ENCODE measurements around the gene FUT3.
"Not testable (repeated sequence)": the region's sequence is repeated elsewhere in the genome, so short reads cannot be mapped to it uniquely, and the experiment has no call there.

DNA sequence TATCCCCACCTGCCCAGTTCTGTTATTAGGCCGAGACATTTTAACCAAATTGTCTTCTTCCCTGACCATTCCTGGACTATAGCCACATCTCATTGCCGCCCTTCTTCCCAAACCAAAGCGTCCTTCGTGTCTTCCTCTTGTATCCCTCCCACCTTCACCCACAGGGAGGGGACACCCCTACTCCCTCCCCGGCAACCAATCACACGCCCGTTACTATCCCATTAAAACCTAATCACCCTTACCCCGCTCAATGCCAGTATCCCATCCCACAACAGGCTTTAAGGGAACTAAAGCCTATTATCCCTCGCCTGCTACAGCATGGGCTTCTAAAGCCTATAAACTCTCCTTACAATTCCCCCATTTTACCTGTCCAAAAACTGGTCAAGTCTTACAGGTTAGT lies 3.9 kb upstream of the FUT3 start:
- TF ChIP-seq, protein P1, sequence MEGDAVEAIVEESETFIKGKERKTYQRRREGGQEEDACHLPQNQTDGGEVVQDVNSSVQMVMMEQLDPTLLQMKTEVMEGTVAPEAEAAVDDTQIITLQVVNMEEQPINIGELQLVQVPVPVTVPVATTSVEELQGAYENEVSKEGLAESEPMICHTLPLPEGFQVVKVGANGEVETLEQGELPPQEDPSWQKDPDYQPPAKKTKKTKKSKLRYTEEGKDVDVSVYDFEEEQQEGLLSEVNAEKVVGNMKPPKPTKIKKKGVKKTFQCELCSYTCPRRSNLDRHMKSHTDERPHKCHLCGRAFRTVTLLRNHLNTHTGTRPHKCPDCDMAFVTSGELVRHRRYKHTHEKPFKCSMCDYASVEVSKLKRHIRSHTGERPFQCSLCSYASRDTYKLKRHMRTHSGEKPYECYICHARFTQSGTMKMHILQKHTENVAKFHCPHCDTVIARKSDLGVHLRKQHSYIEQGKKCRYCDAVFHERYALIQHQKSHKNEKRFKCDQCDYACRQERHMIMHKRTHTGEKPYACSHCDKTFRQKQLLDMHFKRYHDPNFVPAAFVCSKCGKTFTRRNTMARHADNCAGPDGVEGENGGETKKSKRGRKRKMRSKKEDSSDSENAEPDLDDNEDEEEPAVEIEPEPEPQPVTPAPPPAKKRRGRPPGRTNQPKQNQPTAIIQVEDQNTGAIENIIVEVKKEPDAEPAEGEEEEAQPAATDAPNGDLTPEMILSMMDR (IDR thresholded peaks at IDR 0.05): not testable (repeated sequence)
- not testable (repeated sequence) for TF ChIP-seq POLR2A (IDR thresholded peaks at IDR 0.05)

Measured in lower leg skin (tissue), 3 donors.